Measurements from ENCODE around the gene SMPD2. TPM values are rescaled to one million over a fixed set of nuclear protein-coding genes. Genes with fewer than 3 reads are reported as not detected.

SMPD2 gene
- total and polyA plus RNA-seq, 2 experiments from 2014 or later, result 5.6 to 10.9 TPM

GRCh38 chr6:109429496-109429895 lies 11.0 kb upstream of the SMPD2 start:
- Histone ChIP-seq H3K9me2 (ENCODE audit: insufficient read depth) (no peaks in the 10 kb centered on the region), H3K27me3 (ENCODE audit: insufficient read depth) (no peaks in the 10 kb centered on the region), H3K36me3 (ENCODE audit: insufficient read depth) (no peaks in the 10 kb centered on the region), H3K4me3 (no peak overlapping the region), H3K4me1 (ENCODE audit: insufficient read depth) (no peaks in the 10 kb centered on the region), H4K20me1 (replicated peaks; ENCODE audit: insufficient read depth) (no peaks in the 10 kb centered on the region), H3K27ac (ENCODE audit: low read depth) (no peak overlapping the region), H3K4me2 (no peak overlapping the region), H2AFZ (no peak overlapping the region), H3K79me2 (replicated peaks; ENCODE audit: insufficient read depth) (no peaks in the 10 kb centered on the region), H3F3A (replicated peaks; ENCODE audit: low read depth) (no peaks in the 10 kb centered on the region)
- Mint-ChIP-seq H3K27me3 (ENCODE audit: insufficient read depth, low read depth, poor library complexity) (no peaks in the 10 kb centered on the region), H3K9me3 (no peaks in the 10 kb centered on the region), H3K4me3 (no peak overlapping the region), H3K4me1 (no peaks in the 10 kb centered on the region), H3K36me3 (ENCODE audit: low read depth) (no peaks in the 10 kb centered on the region), H3K27ac (no peak overlapping the region)
- ATAC-seq, result no peak
- no peak for DNase-seq (ENCODE audit: low spot score)
- TF ChIP-seq STAT1 (IDR thresholded peaks at IDR 0.05; ENCODE audit: unreplicated experiment) (no peak), NANOG (IDR thresholded peaks at IDR 0.05; ENCODE audit: borderline replicate concordance) (no peak)

- Mint-ChIP-seq H3K36me3 (ENCODE audit: low read depth) (no peaks in the 10 kb centered on the region), H3K27me3 (ENCODE audit: insufficient read depth, low read depth, poor library complexity) (peaks cover 5% of the 10 kb centered on the region), H3K4me1 (no peaks in the 10 kb centered on the region; the same call in 2 of the 3 replicates), H3K9me3 (no peaks in the 10 kb centered on the region), H3K4me3 (no peak overlapping the region), H3K27ac (no peak overlapping the region)
- Histone ChIP-seq H3K4me2 (no peak overlapping the region), H3K9me2 (ENCODE audit: insufficient read depth) (no peaks in the 10 kb centered on the region), H3K27me3 (ENCODE audit: insufficient read depth) (peaks cover 8% of the 10 kb centered on the region), H2AFZ (no peak overlapping the region), H3F3A (replicated peaks; ENCODE audit: low read depth) (no peaks in the 10 kb centered on the region; the same call in 1 of the 2 replicates), H3K36me3 (ENCODE audit: insufficient read depth) (no peaks in the 10 kb centered on the region), H3K27ac (ENCODE audit: low read depth) (no peak overlapping the region), H3K4me1 (ENCODE audit: insufficient read depth) (no peaks in the 10 kb centered on the region), H3K79me2 (replicated peaks; ENCODE audit: insufficient read depth) (no peaks in the 10 kb centered on the region), H3K4me3 (no peak overlapping the region), H4K20me1 (replicated peaks; ENCODE audit: insufficient read depth) (no peaks in the 10 kb centered on the region)
- DNase-seq (ENCODE audit: low spot score), result no peak
- ATAC-seq, result no peak
- TF ChIP-seq STAT1 (IDR thresholded peaks at IDR 0.05; ENCODE audit: unreplicated experiment) (no peak), ZNF462 (CRISPR knock-in tag; IDR thresholded peaks at IDR 0.05) (no peak), CTCF (conservative IDR thresholded peaks at IDR 0.05; ENCODE audit: low read depth in 2 of 2) (no peak), JUNB (IDR thresholded peaks at IDR 0.05; ENCODE audit: unreplicated experiment) (no peak), CREB1 (CRISPR knock-in tag; IDR thresholded peaks at IDR 0.05; ENCODE audit: low read depth) (no peak), ZNF114 (CRISPR knock-in tag; IDR thresholded peaks at IDR 0.05) (no peak), POLR2AphosphoS5 (IDR thresholded peaks at IDR 0.05; ENCODE audit: low read depth) (no peak), EZH2 (IDR thresholded peaks at IDR 0.05; ENCODE audit: low read depth, unreplicated experiment) (no peak), NANOG (IDR thresholded peaks at IDR 0.05; ENCODE audit: borderline replicate concordance) (no peak), EZH2phosphoT487 (IDR thresholded peaks at IDR 0.05; ENCODE audit: unreplicated experiment) (no peak), ETS1 (IDR thresholded peaks at IDR 0.05) (no peak), ZNF331 (CRISPR knock-in tag; IDR thresholded peaks at IDR 0.05; ENCODE audit: low read depth) (no peak)
These were observed 6.1 kb upstream of the SMPD2 start for GRCh38 chr6:109434456-109434855.

Measured in GM23338 (cell line).